HG03432 (cell line): ENCODE results near the gene DCDC1.
"Not testable (repeated sequence)": the region's sequence is repeated elsewhere in the genome, so short reads cannot be mapped to it uniquely, and the experiment has no call there.

Source experiments
- ATAC-seq: cut with Tn5 transposase; IDR thresholded peaks from one replicate; pipeline ENCODE4 v1.9.1; 2021; ENCODE audit warnings: mild to moderate bottlenecking, moderate library complexity; ENCODE audit not compliant: unreplicated experiment

Gene DCDC1

GRCh38 chr11:30991376-30991775 lies 378.2 kb downstream of the DCDC1 start:
- ATAC-seq, result no peak

- no peak for ATAC-seq
These were observed 378.8 kb downstream of the DCDC1 start for GRCh38 chr11:30990625-30991296.

GRCh38 chr11:30987819-30988218 lies 381.7 kb downstream of the DCDC1 start:
- ATAC-seq, result no peak

- ATAC-seq, result no peak
These were observed 384.0 kb downstream of the DCDC1 start for GRCh38 chr11:30985536-30985935.

GRCh38 chr11:30984827-30985226 lies 384.7 kb downstream of the DCDC1 start:
- no peak for ATAC-seq

GRCh38 chr11:30984442-30984816 lies 385.1 kb downstream of the DCDC1 start:
- no peak for ATAC-seq

- no peak for ATAC-seq
These were observed 385.6 kb downstream of the DCDC1 start for GRCh38 chr11:30983776-30984441.

- no peak for ATAC-seq
These were observed 386.4 kb downstream of the DCDC1 start for GRCh38 chr11:30983143-30983542.

GRCh38 chr11:30967579-30967978 lies 402.0 kb downstream of the DCDC1 start:
- peak; percentile 54 for ATAC-seq

- ATAC-seq, result no peak
These were observed 409.0 kb downstream of the DCDC1 start for GRCh38 chr11:30960387-30960992.

- ATAC-seq, result no peak
These were observed 412.8 kb downstream of the DCDC1 start for GRCh38 chr11:30956751-30957150.

- ATAC-seq, result no peak
These were observed 419.7 kb downstream of the DCDC1 start for GRCh38 chr11:30949838-30950237.

GRCh38 chr11:30947715-30948114 lies 421.8 kb downstream of the DCDC1 start:
- ATAC-seq, result not testable (repeated sequence)

GRCh38 chr11:30938810-30939209 lies 430.7 kb downstream of the DCDC1 start:
- ATAC-seq, result no peak

GRCh38 chr11:30938171-30938570 lies 431.4 kb downstream of the DCDC1 start:
- no peak for ATAC-seq

GRCh38 chr11:30936491-30936890 lies 433.0 kb downstream of the DCDC1 start:
- ATAC-seq, result no peak

- ATAC-seq, result no peak
These were observed 433.7 kb downstream of the DCDC1 start for GRCh38 chr11:30935861-30936260.

GRCh38 chr11:30926130-30926529 lies 443.4 kb downstream of the DCDC1 start:
- no peak for ATAC-seq

- no peak for ATAC-seq
These were observed 447.7 kb downstream of the DCDC1 start for GRCh38 chr11:30921811-30922210.

- ATAC-seq, result peak; percentile 90
These were observed 450.0 kb downstream of the DCDC1 start for GRCh38 chr11:30919389-30920152.

GRCh38 chr11:30917859-30918478 lies 451.6 kb downstream of the DCDC1 start:
- ATAC-seq, result peak; percentile 65
